Osteocyte (in vitro differentiated cells): ENCODE measurements around the gene ITGAV. TPM values are rescaled to one million over a fixed set of nuclear protein-coding genes. Genes with fewer than 3 reads are reported as not detected.

Experiments
- DNase-seq: peaks from one replicate; pipeline ENCODE4 v3.0.0; 2021; ENCODE audit warnings: mixed read lengths; ENCODE audit not compliant: unreplicated experiment; ENCODE audit errors: extremely low spot score
- H3K27ac Mint-ChIP-seq: one replicate; pipeline ENCODE4 v1.8.0; 2021; ENCODE audit warnings: mild to moderate bottlenecking, mixed read lengths; ENCODE audit not compliant: unreplicated experiment
- H3K27me3 Mint-ChIP-seq: one replicate; pipeline ENCODE4 v1.8.0; 2021; ENCODE audit warnings: mixed read lengths; ENCODE audit not compliant: unreplicated experiment
- H3K36me3 Mint-ChIP-seq: one replicate; pipeline ENCODE4 v1.8.0; 2021; ENCODE audit warnings: mixed read lengths; ENCODE audit not compliant: unreplicated experiment
- H3K4me1 Mint-ChIP-seq: one replicate; pipeline ENCODE4 v1.8.0; 2021; ENCODE audit warnings: mixed read lengths; ENCODE audit not compliant: unreplicated experiment
- H3K4me3 Mint-ChIP-seq: one replicate; pipeline ENCODE4 v1.8.0; 2021; ENCODE audit warnings: mild to moderate bottlenecking, moderate library complexity, mixed read lengths; ENCODE audit not compliant: unreplicated experiment
- H3K9me3 Mint-ChIP-seq: one replicate; pipeline ENCODE4 v1.8.0; 2021; ENCODE audit warnings: mixed read lengths; ENCODE audit not compliant: unreplicated experiment
- total RNA-seq: library from RNA; stranded (reverse); gene quantifications from 2 replicates; pipeline ENCODE4 v1.2.1, GENCODE V29; 2021
- TF ChIP-seq, protein P1 (sequence below): fragments of 200-600 bp; sonication (generic); IDR thresholded peaks from 2 replicates; pipeline ENCODE4 v1.5.0; 2021; ENCODE audit warnings: antibody characterized with exemption, mild to moderate bottlenecking, moderate library complexity

Gene ITGAV
- total RNA-seq, 1 donor from 2014 or later = 141 TPM

DNA sequence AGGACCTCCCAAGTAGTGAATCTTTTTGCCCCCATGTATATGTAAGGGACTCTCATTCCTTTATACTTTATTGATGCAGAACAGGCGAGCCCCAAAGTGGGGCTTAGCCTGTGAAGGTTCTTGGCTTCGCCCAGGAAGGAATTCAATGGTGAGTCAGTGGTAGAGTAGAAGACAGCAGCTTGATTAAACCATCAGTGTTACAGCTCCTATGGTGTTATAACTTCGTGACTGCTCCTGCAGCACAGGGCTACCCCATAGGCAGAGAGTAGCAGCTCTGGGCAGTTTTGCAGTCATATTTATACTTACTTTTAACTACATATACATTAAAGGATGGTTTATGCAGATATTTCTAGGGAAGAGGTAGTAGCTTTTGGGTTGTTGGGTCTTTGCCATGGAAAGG, 115.0 kb downstream of the ITGAV start:
- H3K36me3 Mint-ChIP-seq = no peaks in the 10 kb centered on the region
- H3K27ac Mint-ChIP-seq = no peak overlapping the region
- no peaks in the 10 kb centered on the region for H3K27me3 Mint-ChIP-seq
- peaks cover 1% of the 10 kb centered on the region for H3K4me1 Mint-ChIP-seq
- TF ChIP-seq, protein P1, sequence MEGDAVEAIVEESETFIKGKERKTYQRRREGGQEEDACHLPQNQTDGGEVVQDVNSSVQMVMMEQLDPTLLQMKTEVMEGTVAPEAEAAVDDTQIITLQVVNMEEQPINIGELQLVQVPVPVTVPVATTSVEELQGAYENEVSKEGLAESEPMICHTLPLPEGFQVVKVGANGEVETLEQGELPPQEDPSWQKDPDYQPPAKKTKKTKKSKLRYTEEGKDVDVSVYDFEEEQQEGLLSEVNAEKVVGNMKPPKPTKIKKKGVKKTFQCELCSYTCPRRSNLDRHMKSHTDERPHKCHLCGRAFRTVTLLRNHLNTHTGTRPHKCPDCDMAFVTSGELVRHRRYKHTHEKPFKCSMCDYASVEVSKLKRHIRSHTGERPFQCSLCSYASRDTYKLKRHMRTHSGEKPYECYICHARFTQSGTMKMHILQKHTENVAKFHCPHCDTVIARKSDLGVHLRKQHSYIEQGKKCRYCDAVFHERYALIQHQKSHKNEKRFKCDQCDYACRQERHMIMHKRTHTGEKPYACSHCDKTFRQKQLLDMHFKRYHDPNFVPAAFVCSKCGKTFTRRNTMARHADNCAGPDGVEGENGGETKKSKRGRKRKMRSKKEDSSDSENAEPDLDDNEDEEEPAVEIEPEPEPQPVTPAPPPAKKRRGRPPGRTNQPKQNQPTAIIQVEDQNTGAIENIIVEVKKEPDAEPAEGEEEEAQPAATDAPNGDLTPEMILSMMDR = no peak
- H3K4me3 Mint-ChIP-seq = no peak overlapping the region
- DNase-seq = no peak
- H3K9me3 Mint-ChIP-seq = no peaks in the 10 kb centered on the region

DNA sequence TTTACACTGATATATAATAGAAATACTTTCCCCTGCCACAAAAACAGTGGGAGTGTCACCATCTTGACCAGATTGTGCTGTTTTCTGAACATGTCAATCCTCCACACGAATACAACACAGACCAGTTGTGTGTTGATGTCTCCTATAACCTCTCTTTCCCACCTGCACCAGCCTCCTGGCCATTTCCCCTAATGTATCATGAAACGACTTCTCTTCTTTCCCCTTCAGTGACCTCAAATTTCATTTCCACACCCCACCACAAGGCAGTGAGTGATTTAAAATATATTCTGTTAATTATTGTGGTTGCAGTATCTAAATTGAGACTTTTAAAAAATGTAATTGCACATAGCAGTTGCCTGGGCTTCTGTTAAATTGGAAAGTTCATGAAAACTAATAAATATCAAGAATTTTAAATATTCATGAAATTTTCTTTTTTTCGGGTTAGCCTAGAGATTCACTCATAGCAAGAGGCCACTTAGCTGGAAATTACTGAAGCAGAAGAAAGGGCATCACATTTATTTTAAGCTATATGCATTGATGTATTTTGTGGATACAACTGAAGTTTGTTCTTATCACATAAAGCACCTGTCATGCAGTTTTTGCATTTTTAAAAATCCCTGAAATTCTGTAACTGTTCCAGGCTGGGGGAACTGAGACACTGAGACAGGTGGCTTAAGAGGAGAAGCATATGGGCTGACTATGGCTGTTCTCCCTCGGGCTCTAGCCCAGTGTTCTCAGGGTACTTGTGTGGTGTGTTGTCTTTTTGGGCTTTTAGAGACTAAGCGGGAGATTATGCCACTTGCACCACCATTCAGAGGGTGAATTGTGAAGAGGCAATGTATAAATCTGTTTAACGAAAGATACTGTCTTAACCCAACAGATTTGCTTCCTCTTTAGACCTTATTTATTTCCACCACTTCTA, 119.9 kb downstream of the ITGAV start:
- no peak for DNase-seq
- Mint-ChIP-seq H3K27ac (no peak overlapping the region), H3K27me3 (no peaks in the 10 kb centered on the region), H3K9me3 (no peaks in the 10 kb centered on the region), H3K4me3 (no peak overlapping the region), H3K36me3 (no peaks in the 10 kb centered on the region), H3K4me1 (peaks cover 19% of the 10 kb centered on the region)
- TF ChIP-seq, protein P1 = no peak

DNA sequence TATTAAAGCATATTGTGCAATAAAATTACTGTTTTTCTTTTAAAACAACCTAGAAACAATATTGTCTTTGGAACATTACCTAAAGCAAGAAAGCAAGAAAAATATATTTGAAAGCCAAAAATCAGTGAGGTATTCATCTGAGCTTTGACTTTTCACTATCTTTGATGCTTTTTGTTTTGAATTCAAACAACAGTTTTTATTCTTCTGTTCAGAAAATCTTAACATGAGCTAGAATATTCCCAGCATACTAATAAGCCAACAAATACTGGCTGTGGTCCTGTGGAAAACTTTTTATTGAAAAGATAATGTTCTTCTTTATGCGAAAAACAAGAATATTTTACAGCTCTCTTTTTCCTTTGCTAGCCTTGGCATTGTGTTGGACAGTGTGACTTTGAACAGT, 123.8 kb downstream of the ITGAV start:
- Mint-ChIP-seq H3K36me3 (no peaks in the 10 kb centered on the region), H3K27ac (peak overlapping the region; percentile 68), H3K27me3 (no peaks in the 10 kb centered on the region), H3K4me3 (no peak overlapping the region), H3K4me1 (peaks cover 23% of the 10 kb centered on the region), H3K9me3 (no peaks in the 10 kb centered on the region)
- DNase-seq = no peak
- TF ChIP-seq, protein P1 = no peak

DNA sequence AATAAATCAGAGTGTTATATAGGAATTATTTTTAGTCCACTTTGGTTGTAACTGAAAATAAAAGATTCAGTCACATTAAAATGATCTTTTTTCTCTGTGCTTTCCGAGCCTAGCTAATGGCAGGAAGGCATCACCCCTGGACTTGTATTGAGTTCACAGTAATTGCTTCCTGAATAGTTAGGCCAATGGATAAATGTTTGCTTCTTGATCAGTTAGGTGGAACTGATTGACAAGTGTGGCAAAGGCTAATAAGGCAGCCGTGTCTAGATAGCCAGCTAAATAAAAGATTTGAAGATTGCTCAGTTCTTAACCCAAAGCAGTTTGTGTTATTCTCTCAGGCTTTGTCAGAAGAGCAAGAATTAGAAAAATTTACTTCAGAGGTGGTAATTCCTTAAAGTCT, 124.8 kb downstream of the ITGAV start:
- DNase-seq = no peak
- Mint-ChIP-seq H3K9me3 (no peaks in the 10 kb centered on the region), H3K27ac (no peak overlapping the region), H3K36me3 (no peaks in the 10 kb centered on the region), H3K4me3 (no peak overlapping the region), H3K27me3 (no peaks in the 10 kb centered on the region), H3K4me1 (peaks cover 28% of the 10 kb centered on the region)
- TF ChIP-seq, protein P1 = no peak

DNA sequence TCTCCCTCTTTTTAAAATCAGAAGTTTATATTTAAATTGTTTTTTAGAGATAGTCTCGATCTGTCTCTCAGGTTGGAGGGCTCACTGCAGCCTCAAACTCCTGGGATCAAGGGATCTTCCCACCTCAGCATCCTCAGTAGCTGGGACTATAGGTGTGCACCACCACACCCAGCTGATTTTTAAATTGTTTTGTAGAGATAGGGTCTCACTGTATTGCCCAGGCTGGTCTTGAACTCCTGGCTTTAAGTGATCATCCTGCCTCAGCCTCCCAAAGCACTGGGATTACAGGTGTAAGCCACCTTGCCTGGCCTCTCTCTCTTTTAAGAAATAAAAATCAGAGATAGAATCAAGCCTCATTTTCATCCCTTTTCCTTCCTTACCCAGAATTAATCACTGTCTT, 126.1 kb downstream of the ITGAV start:
- no peak for DNase-seq
- no peak overlapping the region for H3K4me3 Mint-ChIP-seq
- H3K4me1 Mint-ChIP-seq = peaks cover 30% of the 10 kb centered on the region
- TF ChIP-seq, protein P1 = no peak
- H3K27me3 Mint-ChIP-seq = no peaks in the 10 kb centered on the region
- no peak overlapping the region for H3K27ac Mint-ChIP-seq
- H3K9me3 Mint-ChIP-seq = no peaks in the 10 kb centered on the region
- no peaks in the 10 kb centered on the region for H3K36me3 Mint-ChIP-seq
